WI38 (cell line): ENCODE results near the gene TNFSF11.

Experiments used
- H3K4me3 ChIP-seq: 2 replicates; pipeline ENCODE4 v1.5.1; 2011; ENCODE audit warnings: low read depth, mild to moderate bottlenecking, control low read depth, low read length
- CTCF ChIP-seq: IDR thresholded peaks from 2 replicates; pipeline ENCODE4 v1.5.1; 2012; ENCODE audit warnings: low read depth, mild to moderate bottlenecking, control low read depth, low read length

TNFSF11 gene, protein sequence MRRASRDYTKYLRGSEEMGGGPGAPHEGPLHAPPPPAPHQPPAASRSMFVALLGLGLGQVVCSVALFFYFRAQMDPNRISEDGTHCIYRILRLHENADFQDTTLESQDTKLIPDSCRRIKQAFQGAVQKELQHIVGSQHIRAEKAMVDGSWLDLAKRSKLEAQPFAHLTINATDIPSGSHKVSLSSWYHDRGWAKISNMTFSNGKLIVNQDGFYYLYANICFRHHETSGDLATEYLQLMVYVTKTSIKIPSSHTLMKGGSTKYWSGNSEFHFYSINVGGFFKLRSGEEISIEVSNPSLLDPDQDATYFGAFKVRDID

DNA sequence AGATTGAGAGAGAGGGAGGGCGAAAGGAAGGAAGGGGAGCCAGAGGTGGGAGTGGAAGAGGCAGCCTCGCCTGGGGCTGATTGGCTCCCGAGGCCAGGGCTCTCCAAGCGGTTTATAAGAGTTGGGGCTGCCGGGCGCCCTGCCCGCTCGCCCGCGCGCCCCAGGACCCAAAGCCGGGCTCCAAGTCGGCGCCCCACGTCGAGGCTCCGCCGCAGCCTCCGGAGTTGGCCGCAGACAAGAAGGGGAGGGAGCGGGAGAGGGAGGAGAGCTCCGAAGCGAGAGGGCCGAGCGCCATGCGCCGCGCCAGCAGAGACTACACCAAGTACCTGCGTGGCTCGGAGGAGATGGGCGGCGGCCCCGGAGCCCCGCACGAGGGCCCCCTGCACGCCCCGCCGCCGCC lies at the start of gene TNFSF11:
Gene TNFSF11 (plus strand): TSS at position 142 of the 400 bp plus-strand sequence. CDS start 152 bp downstream, at position 294.
- no peak within 1 kb of the TSS for H3K4me3 ChIP-seq
- no peak for TF ChIP-seq CTCF

DNA sequence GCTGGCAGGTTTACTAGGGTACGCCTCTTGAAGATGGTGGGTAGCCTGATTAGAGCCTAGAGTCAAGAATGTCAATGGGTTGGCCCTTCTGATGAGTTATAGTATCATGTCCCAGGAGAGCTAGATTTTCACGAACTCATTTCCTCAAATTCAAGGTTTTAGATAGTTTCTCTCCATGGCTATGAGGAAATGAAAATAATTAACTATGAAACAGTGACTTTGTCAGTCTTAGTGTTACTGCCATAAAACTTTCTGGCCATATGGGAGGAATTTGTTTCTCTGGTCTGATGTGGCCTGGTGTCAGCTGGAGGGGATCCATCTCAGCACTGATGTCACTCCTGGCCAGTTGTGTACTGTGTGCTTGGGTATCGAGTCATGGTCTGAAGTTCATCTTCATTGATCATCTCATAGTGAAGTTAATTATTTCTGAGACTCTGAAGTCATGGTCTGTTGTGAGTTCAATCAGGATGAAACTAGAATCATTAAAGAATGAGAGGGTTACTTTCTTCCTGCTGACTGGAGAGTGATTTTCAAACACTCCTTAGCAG lies 49.4 kb upstream of the TNFSF11 start:
- no peak overlapping the region for H3K4me3 ChIP-seq
- no peak for TF ChIP-seq CTCF

DNA sequence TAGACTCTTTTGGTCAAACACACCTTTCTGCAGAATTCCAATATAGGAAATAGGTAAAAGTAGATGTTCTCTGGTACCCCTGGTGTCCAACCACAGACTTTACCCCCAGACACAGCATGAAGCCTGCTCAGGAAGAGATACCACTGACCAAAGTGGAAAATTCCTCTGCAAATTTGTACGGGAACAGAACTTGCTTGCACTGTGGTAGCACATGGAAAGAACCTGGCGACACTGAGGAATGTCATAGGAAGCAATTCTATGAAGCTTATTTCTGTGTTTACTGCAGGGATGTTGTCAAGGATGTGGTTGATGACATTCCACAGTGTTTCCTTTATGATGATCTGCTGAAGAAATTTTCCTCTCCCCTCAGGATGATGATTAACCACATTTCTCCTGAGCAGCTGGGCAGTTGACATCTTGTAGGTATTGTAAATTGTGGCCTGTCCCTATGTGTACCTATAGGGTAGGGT lies 48.9 kb upstream of the TNFSF11 start:
- no peak overlapping the region for H3K4me3 ChIP-seq
- TF ChIP-seq CTCF = no peak

- no peak for TF ChIP-seq CTCF
Observed at GRCh38 chr13:42526276-42526675, 47.7 kb upstream of the TNFSF11 start.

GRCh38 chr13:42526804-42527203 lies 47.1 kb upstream of the TNFSF11 start:
- TF ChIP-seq CTCF = no peak
- no peak overlapping the region for H3K4me3 ChIP-seq

More at GRCh38 chr13:42526276-42526675, 47.7 kb upstream of the TNFSF11 start:
- no peak overlapping the region for H3K4me3 ChIP-seq

GRCh38 chr13:42532561-42533335 lies 41.2 kb upstream of the TNFSF11 start:
- no peak overlapping the region for H3K4me3 ChIP-seq
- no peak for TF ChIP-seq CTCF

DNA sequence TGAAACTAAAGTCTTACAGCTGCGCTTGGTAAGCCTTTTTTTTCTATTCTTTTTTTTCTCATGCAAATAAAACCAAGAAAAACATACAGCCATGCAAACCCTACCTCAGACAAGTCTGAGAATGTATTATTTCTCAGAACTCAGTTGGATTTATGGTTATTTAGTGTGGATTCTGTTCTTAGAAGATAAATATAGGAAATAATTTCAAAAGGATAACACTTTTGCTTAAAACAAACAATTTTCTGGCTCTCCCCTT lies 40.7 kb upstream of the TNFSF11 start:
- H3K4me3 ChIP-seq = no peak overlapping the region
- TF ChIP-seq CTCF = no peak
